Lung (tissue), 12 donors: ENCODE results near the gene RBM27. TPM values are rescaled to one million over a fixed set of nuclear protein-coding genes. Genes with fewer than 3 reads are reported as not detected.
A peak's percentile ranks its signal among the peaks of the same experiment; 100 is the strongest.
"Not testable (repeated sequence)": the region's sequence is repeated elsewhere in the genome, so short reads cannot be mapped to it uniquely, and the experiment has no call there.

Experiments used
- ATAC-seq: fragments of 200-7000 bp; cut with Tn5 transposase; one replicate; pipeline ENCODE4 v1.9.1; 2020; ENCODE audit warnings: moderate number of reproducible peaks; ENCODE audit not compliant: insufficient read depth, low FRiP score
- DNase-seq, 3 donors: peaks; one replicate each; pipeline ENCODE4 v3.0.0-alpha.2; 2013 to 2017
- H3K27ac ChIP-seq, 2 donors: one replicate each; pipeline ENCODE4 v1.5.1; 2013; ENCODE audit warnings: mild to moderate bottlenecking in 2 of 2, moderate library complexity in 2 of 2, control low read depth in 1 of 2, inconsistent platforms in 1 of 2, low read depth in 1 of 2, low read length in 1 of 2
- H3K27me3 ChIP-seq, 3 donors: one replicate each; pipeline ENCODE4 v1.5.1; 2013; ENCODE audit warnings: low read length in 2 of 3; ENCODE audit not compliant: control insufficient read depth in 3 of 3, insufficient read depth in 3 of 3
- H3K36me3 ChIP-seq, 4 donors: one replicate each; pipeline ENCODE4 v1.5.1; 2013; ENCODE audit warnings: low read length in 4 of 4, mild to moderate bottlenecking in 1 of 4, moderate library complexity in 1 of 4; ENCODE audit not compliant: control insufficient read depth in 4 of 4, insufficient read depth in 4 of 4
- H3K4me1 ChIP-seq, 5 donors: one replicate each; pipeline ENCODE4 v1.5.1; 2013; ENCODE audit warnings: low read length in 5 of 5, mild to moderate bottlenecking in 2 of 5, moderate library complexity in 1 of 5; ENCODE audit not compliant: control insufficient read depth in 5 of 5, insufficient read depth in 5 of 5
- H3K4me3 ChIP-seq: one replicate; pipeline ENCODE4 v1.5.1; 2013; ENCODE audit warnings: mild to moderate bottlenecking, control low read depth, moderate library complexity
- H3K9ac ChIP-seq, 2 donors: one replicate each; pipeline ENCODE4 v1.5.1; 2013; ENCODE audit warnings: low read length in 2 of 2, control low read depth in 1 of 2; ENCODE audit not compliant: insufficient read depth in 1 of 2
- H3K9me3 ChIP-seq, 4 donors: one replicate each; pipeline ENCODE4 v1.5.1; 2013; ENCODE audit warnings: low read length in 3 of 4, mild to moderate bottlenecking in 1 of 4, moderate library complexity in 1 of 4; ENCODE audit not compliant: control insufficient read depth in 4 of 4, insufficient read depth in 3 of 4
- WGBS, 2 donors: extraction: QIAGEN DNeasy Blood & Tissue Kit; methylation state at CpG; one replicate each; pipeline ENCODE4 v1.1.7; 2013; 5-methylcytosine and 5-hydroxymethylcytosine counted together
- polyA plus RNA-seq, 2 donors: library from polyadenylated mRNA; stranded (reverse); fragments of 200-250 nt; gene quantifications; one replicate each; pipeline ENCODE4 v1.2.1, GENCODE V29; 2013
- total RNA-seq, 2 donors: library from RNA; depleted of rRNA in 1 of 2; stranded (reverse); fragments of >200 nt in 1 of 2; gene quantifications; one replicate each; pipeline ENCODE4 v1.2.1, GENCODE V29; 2014 to 2021
- TF ChIP-seq, protein P1 (sequence below): IDR thresholded peaks from 2 replicates; pipeline ENCODE4 v1.5.1; 2012; ENCODE audit warnings: mild to moderate bottlenecking; ENCODE audit errors: control extremely low read depth, extremely low read depth
- donor health status: control.
- donor health status: control.
- donor health status: Bipolar disorder and iron deficiency.
- donor health status: healthy.
- donor health status: DM: yes; HTN: yes; CAD: no.

RBM27 gene
- total and polyA plus RNA-seq, 4 donors: 6.2 to 41.8 (median 9.7) TPM

DNA sequence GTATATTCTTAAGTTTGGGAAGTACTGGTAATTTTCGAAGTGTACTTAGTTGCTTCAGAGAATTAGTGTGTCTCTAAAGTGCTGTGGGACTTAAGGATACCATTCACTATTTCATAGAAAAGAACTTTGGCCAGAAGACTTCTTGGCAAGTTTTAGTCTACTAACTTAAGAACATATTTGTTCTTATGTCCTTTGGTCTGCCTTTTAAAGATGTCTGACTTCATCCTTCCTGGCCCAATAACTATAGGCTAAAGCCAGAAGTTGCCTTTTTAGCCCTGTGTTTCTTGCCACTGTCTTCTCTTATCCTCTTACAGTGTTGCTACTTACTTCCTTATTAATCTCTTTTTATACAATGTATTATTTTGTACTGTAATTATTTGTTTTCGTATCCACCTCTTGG, 6.3 kb downstream of the RBM27 start:
- H3K4me1 ChIP-seq: peaks cover 0 to 17% (median 3%) of the 10 kb centered on the region in 5 donors
- H3K27ac ChIP-seq: no peak overlapping the region
- TF ChIP-seq, protein P1, sequence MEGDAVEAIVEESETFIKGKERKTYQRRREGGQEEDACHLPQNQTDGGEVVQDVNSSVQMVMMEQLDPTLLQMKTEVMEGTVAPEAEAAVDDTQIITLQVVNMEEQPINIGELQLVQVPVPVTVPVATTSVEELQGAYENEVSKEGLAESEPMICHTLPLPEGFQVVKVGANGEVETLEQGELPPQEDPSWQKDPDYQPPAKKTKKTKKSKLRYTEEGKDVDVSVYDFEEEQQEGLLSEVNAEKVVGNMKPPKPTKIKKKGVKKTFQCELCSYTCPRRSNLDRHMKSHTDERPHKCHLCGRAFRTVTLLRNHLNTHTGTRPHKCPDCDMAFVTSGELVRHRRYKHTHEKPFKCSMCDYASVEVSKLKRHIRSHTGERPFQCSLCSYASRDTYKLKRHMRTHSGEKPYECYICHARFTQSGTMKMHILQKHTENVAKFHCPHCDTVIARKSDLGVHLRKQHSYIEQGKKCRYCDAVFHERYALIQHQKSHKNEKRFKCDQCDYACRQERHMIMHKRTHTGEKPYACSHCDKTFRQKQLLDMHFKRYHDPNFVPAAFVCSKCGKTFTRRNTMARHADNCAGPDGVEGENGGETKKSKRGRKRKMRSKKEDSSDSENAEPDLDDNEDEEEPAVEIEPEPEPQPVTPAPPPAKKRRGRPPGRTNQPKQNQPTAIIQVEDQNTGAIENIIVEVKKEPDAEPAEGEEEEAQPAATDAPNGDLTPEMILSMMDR: no peak
- WGBS, 2 donors: 91 to 92% methylated on average over 2 of the region's 2 CpGs
- no peaks in the 10 kb centered on the region for H3K36me3 ChIP-seq
- H3K27me3 ChIP-seq: no peaks in the 10 kb centered on the region
- no peaks in the 10 kb centered on the region for H3K9me3 ChIP-seq
- ATAC-seq: no peak
- no peak overlapping the region for H3K4me3 ChIP-seq
- no peak overlapping the region for H3K9ac ChIP-seq
- DNase-seq: no peak

- ATAC-seq, H3K4me1 ChIP-seq: not testable (repeated sequence)
These were observed 7.4 kb downstream of the RBM27 start for GRCh38 chr5:146210810-146211209.

DNA sequence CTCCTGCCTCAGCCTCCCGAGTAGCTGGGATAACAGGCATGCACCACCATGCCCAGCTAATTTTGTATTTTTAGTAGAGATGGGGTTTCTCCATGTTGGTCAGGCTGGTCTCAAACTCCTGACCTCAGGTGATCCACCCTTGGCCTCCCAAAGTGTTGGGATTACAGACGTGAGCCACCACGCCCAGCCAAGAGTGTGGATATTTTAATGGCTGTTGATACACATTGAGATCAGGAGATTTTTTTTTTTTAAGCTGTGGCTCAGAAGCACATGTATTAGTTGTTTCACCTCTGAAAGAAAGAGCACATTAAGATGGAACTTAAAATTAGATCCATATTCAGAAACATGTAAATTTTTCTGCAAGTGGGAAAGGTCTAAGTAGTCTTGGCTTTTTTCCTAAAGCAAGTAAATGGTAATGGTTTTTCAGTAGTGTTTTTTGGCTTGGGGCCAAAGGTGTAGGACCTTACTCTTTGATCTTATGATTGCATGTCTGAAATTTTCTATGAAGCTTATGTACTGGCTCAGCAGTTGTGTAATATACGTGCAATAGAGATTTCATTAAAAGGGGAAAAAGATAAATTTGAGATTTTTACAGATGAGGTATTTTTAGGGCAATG, 9.9 kb downstream of the RBM27 start:
- DNase-seq (peak; percentile 15 to 78 (median 67)), ATAC-seq (no peak)
- H3K9me3 ChIP-seq: no peaks in the 10 kb centered on the region
- no peaks in the 10 kb centered on the region for H3K36me3 ChIP-seq
- peaks cover 0 to 7% (median 1%) of the 10 kb centered on the region in 5 donors for H3K4me1 ChIP-seq
- TF ChIP-seq, protein P1: no peak
- no peak overlapping the region for H3K4me3 ChIP-seq
- H3K9ac ChIP-seq: no peak overlapping the region
- H3K27me3 ChIP-seq: no peaks in the 10 kb centered on the region
- 62 to 72% methylated on average over 4 of the region's 4 CpGs for WGBS, 2 donors
- no peak overlapping the region for H3K27ac ChIP-seq

More at GRCh38 chr5:146210810-146211209, 7.4 kb downstream of the RBM27 start:
- not testable (repeated sequence) for H3K9ac ChIP-seq, H3K36me3 ChIP-seq, DNase-seq, H3K27ac ChIP-seq, H3K9me3 ChIP-seq, H3K27me3 ChIP-seq, H3K4me3 ChIP-seq
- WGBS, 2 donors: 91 to 95% methylated on average over 13 of the region's 13 CpGs

DNA sequence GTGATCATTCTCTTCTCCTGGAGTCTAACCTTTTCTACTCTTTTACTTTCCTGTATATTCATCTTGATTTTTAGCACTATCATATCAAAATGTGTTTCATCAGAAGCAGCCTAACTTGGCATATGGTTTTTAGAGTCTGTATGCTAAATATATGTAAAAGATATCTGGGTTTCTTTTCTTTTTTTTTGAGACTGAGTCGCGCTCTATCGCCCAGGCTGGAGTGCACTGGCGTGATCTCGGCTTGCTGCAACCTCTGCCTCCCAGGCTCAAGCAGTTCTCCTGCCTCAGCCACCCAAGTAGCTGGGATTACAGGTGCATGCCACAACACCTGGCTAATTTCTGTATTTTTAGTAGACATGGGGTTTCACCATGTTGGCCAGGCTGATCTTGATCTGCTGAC, 11.5 kb downstream of the RBM27 start:
- H3K36me3 ChIP-seq, H3K27me3 ChIP-seq, ATAC-seq: not testable (repeated sequence)

More for the DNA sequence above, 11.5 kb downstream of the RBM27 start:
- H3K27ac ChIP-seq, H3K9me3 ChIP-seq, H3K4me3 ChIP-seq, H3K9ac ChIP-seq, DNase-seq: not testable (repeated sequence)
- H3K4me1 ChIP-seq: peaks cover 0 to 11% (median 0%) of the 10 kb centered on the region in 5 donors
- 96 to 100% methylated on average over 5 of the region's 5 CpGs for WGBS, 2 donors
